Vagina (tissue), 2 donors: Measurements from ENCODE around the gene SEMA4D. TPM values are rescaled to one million over a fixed set of nuclear protein-coding genes. Genes with fewer than 3 reads are reported as not detected.

Source experiments
- DNase-seq, 2 donors: peaks; one replicate each; pipeline ENCODE4 v3.0.0-alpha.2; 2017; ENCODE audit errors: extremely low spot score in 2 of 2
- H3K27ac ChIP-seq: fragments of 200-600 bp; sonication (generic); one replicate; pipeline ENCODE4 v1.5.1; 2019
- H3K27me3 ChIP-seq: fragments of 200-600 bp; sonication (generic); one replicate; pipeline ENCODE4 v1.5.1; 2019
- H3K36me3 ChIP-seq, 2 donors: fragments of 200-600 bp; sonication (generic); one replicate each; pipeline ENCODE4 v1.5.1; 2017 to 2019
- H3K4me1 ChIP-seq: fragments of 200-600 bp; sonication (generic); one replicate; pipeline ENCODE4 v1.5.1; 2019
- H3K4me3 ChIP-seq, 2 donors: fragments of 200-600 bp; sonication (generic); 1 replicate in 1 of 2; 2 replicates in 1 of 2; pipeline ENCODE4 v1.5.1; 2016 to 2019
- H3K9me3 ChIP-seq: fragments of 200-600 bp; sonication (generic); one replicate; pipeline ENCODE4 v1.5.1; 2019
- CTCF ChIP-seq, 3 experiments: fragments of 450-650 bp in 2 of 3; fragments of 200-600 bp in 1 of 3; sonication (generic) in 1 of 3; IDR thresholded peaks; one replicate each; pipeline ENCODE4 v1.5.1; 2017 to 2019; ENCODE audit warnings: antibody characterized with exemption in 3 of 3, mild to moderate bottlenecking in 2 of 3, moderate library complexity in 2 of 3
- POLR2A ChIP-seq, 2 donors: fragments of 450-650 bp; IDR thresholded peaks; one replicate each; pipeline ENCODE4 v1.6.1; 2017; ENCODE audit warnings: antibody characterized with exemption in 2 of 2, mild to moderate bottlenecking in 2 of 2, moderate library complexity in 2 of 2
- POLR2AphosphoS5 ChIP-seq, 2 donors: sonication (generic); formaldehyde crosslinking; IDR thresholded peaks; one replicate each; pipeline ENCODE4 v1.9.0; 2017; ENCODE audit warnings: antibody characterized with exemption in 2 of 2, mild to moderate bottlenecking in 2 of 2, low read depth in 1 of 2; ENCODE audit not compliant: insufficient read depth in 1 of 2
- intact Hi-C: fragments of 100-400 bp; cut with DNase I; formaldehyde crosslinking; loops from one replicate; pipeline ENCODE4 v1.15.1; 2023
- total RNA-seq: library from RNA; depleted of rRNA; stranded (reverse); fragments of >200 nt; gene quantifications from one replicate; pipeline ENCODE4 v1.2.3, GENCODE V29; 2016

The SEMA4D gene
- total RNA-seq, 1 donor from 2014 or later, result 39.3 TPM

- no peak for TF ChIP-seq POLR2AphosphoS5 (IDR thresholded peaks at IDR 0.05; ENCODE audit: insufficient read depth in 1 of 2, low read depth in 1 of 2)
- no peaks in the 10 kb centered on the region for H3K27me3 ChIP-seq
- DNase-seq, result no peak
- intact Hi-C loops, result no loop called here
- peak overlapping the region; percentile 57 for H3K27ac ChIP-seq
- peaks cover 71% of the 10 kb centered on the region for H3K4me1 ChIP-seq
- no peaks in the 10 kb centered on the region for H3K36me3 ChIP-seq
- no peaks in the 10 kb centered on the region for H3K9me3 ChIP-seq
- H3K4me3 ChIP-seq, result no peak overlapping the region
These were observed 58.3 kb downstream of the SEMA4D start for GRCh38 chr9:89439571-89439970.

GRCh38 chr9:89438194-89438593 is 59.7 kb downstream of the SEMA4D start:
- H3K4me1 ChIP-seq, result peaks cover 74% of the 10 kb centered on the region
- no peak overlapping the region for H3K4me3 ChIP-seq
- H3K27ac ChIP-seq, result no peak overlapping the region
- H3K36me3 ChIP-seq, result no peaks in the 10 kb centered on the region
- intact Hi-C loops, result no loop called here
- DNase-seq, result no peak
- no peaks in the 10 kb centered on the region for H3K27me3 ChIP-seq
- H3K9me3 ChIP-seq, result no peaks in the 10 kb centered on the region
- no peak for TF ChIP-seq POLR2A (IDR thresholded peaks at IDR 0.05)
- no peak for TF ChIP-seq CTCF (IDR thresholded peaks at IDR 0.05)
- TF ChIP-seq POLR2AphosphoS5 (IDR thresholded peaks at IDR 0.05; ENCODE audit: insufficient read depth in 1 of 2, low read depth in 1 of 2), result no peak

GRCh38 chr9:89437772-89438171 is 60.1 kb downstream of the SEMA4D start:
- no peak overlapping the region for H3K27ac ChIP-seq
- DNase-seq, result no peak
- intact Hi-C loops, result no loop called here
- no peaks in the 10 kb centered on the region for H3K9me3 ChIP-seq
- no peaks in the 10 kb centered on the region for H3K27me3 ChIP-seq
- H3K4me1 ChIP-seq, result peaks cover 76% of the 10 kb centered on the region
- H3K36me3 ChIP-seq, result no peaks in the 10 kb centered on the region
- TF ChIP-seq CTCF (IDR thresholded peaks at IDR 0.05), result no peak
- TF ChIP-seq POLR2A (IDR thresholded peaks at IDR 0.05), result no peak
- TF ChIP-seq POLR2AphosphoS5 (IDR thresholded peaks at IDR 0.05; ENCODE audit: insufficient read depth in 1 of 2, low read depth in 1 of 2), result no peak
- no peak overlapping the region for H3K4me3 ChIP-seq

GRCh38 chr9:89436963-89437625 is 60.8 kb downstream of the SEMA4D start:
- H3K4me3 ChIP-seq, result no peak overlapping the region
- TF ChIP-seq POLR2AphosphoS5 (IDR thresholded peaks at IDR 0.05; ENCODE audit: insufficient read depth in 1 of 2, low read depth in 1 of 2), result peak in 1 of 2 donors; percentile 48
- no peak for TF ChIP-seq POLR2A (IDR thresholded peaks at IDR 0.05)
- peaks cover 77% of the 10 kb centered on the region for H3K4me1 ChIP-seq
- DNase-seq, result no peak
- H3K27me3 ChIP-seq, result no peaks in the 10 kb centered on the region
- intact Hi-C loops, result no loop called here
- no peaks in the 10 kb centered on the region for H3K36me3 ChIP-seq
- no peak overlapping the region for H3K27ac ChIP-seq
- no peaks in the 10 kb centered on the region for H3K9me3 ChIP-seq

- TF ChIP-seq CTCF (IDR thresholded peaks at IDR 0.05) (no peak), POLR2A (IDR thresholded peaks at IDR 0.05) (no peak), POLR2AphosphoS5 (IDR thresholded peaks at IDR 0.05; ENCODE audit: insufficient read depth in 1 of 2, low read depth in 1 of 2) (no peak)
- no peak for DNase-seq
- H3K27ac ChIP-seq, result no peak overlapping the region
These were observed 61.6 kb downstream of the SEMA4D start for GRCh38 chr9:89436326-89436725.

GRCh38 chr9:89435071-89435823 is 62.7 kb downstream of the SEMA4D start:
- peaks cover 76% of the 10 kb centered on the region for H3K4me1 ChIP-seq
- DNase-seq, result no peak
- intact Hi-C loops, result no loop called here
- no peaks in the 10 kb centered on the region for H3K36me3 ChIP-seq
- H3K27ac ChIP-seq, result no peak overlapping the region
- H3K27me3 ChIP-seq, result no peaks in the 10 kb centered on the region
- no peaks in the 10 kb centered on the region for H3K9me3 ChIP-seq
- H3K4me3 ChIP-seq, result no peak overlapping the region
- TF ChIP-seq POLR2AphosphoS5 (IDR thresholded peaks at IDR 0.05; ENCODE audit: insufficient read depth in 1 of 2, low read depth in 1 of 2), result peak; percentile 12 to 42
- no peak for TF ChIP-seq CTCF (IDR thresholded peaks at IDR 0.05)

More at GRCh38 chr9:89436326-89436725, 61.6 kb downstream of the SEMA4D start:
- Histone ChIP-seq H3K4me1 (peaks cover 77% of the 10 kb centered on the region), H3K9me3 (no peaks in the 10 kb centered on the region), H3K36me3 (no peaks in the 10 kb centered on the region), H3K4me3 (no peak overlapping the region), H3K27me3 (no peaks in the 10 kb centered on the region)
- intact Hi-C loops, result no loop called here
